CD14-positive monocyte (primary cell): Measurements from ENCODE around the gene FCHO1. TPM values are rescaled to one million over a fixed set of nuclear protein-coding genes. Genes with fewer than 3 reads are reported as not detected.
A peak's percentile ranks its signal among the peaks of the same experiment; 100 is the strongest.

Source experiments
- DNase-seq, 3 donors: peaks; one replicate each; pipeline ENCODE4 v3.0.0-alpha.2; 2011 to 2022
- H2AFZ ChIP-seq: 2 replicates; pipeline ENCODE4 v1.6.0; 2012; ENCODE audit warnings: mild to moderate bottlenecking, low read depth, low read length, inconsistent platforms; ENCODE audit not compliant: insufficient read depth, poor library complexity, severe bottlenecking
- H3K27ac ChIP-seq, 2 donors: 1 replicate in 1 of 2; 2 replicates in 1 of 2; pipeline ENCODE4 v1.5.1; 2012 to 2013; ENCODE audit warnings: low read length in 2 of 2, control low read depth in 1 of 2, inconsistent platforms in 1 of 2, low read depth in 1 of 2, mild to moderate bottlenecking in 1 of 2
- H3K27me3 ChIP-seq, 2 donors: one replicate each; pipeline versions ENCODE4 v1.6.0 to v1.6.1; 2011 to 2013; ENCODE audit warnings: low read length in 2 of 2; ENCODE audit not compliant: control insufficient read depth in 2 of 2, insufficient read depth in 2 of 2
- H3K36me3 ChIP-seq, 2 donors: replicated peaks in 1 of 2; 1 replicate in 1 of 2; 2 replicates in 1 of 2; pipeline versions ENCODE4 v1.5.1 to v1.6.1; 2012 to 2013; ENCODE audit warnings: low read length in 2 of 2, control low read depth in 1 of 2, inconsistent platforms in 1 of 2, mild to moderate bottlenecking in 1 of 2; ENCODE audit not compliant: insufficient read depth in 2 of 2, control insufficient read depth in 1 of 2
- H3K4me1 ChIP-seq, 2 donors: 1 replicate in 1 of 2; 2 replicates in 1 of 2; pipeline versions ENCODE4 v1.5.1 to v1.6.1; 2012 to 2013; ENCODE audit warnings: low read length in 2 of 2, control low read depth in 1 of 2, inconsistent platforms in 1 of 2, mild to moderate bottlenecking in 1 of 2, moderate library complexity in 1 of 2; ENCODE audit not compliant: insufficient read depth in 2 of 2, control insufficient read depth in 1 of 2
- H3K4me2 ChIP-seq: replicated peaks from 2 replicates; pipeline ENCODE3; 2012; ENCODE audit warnings: low read length, moderate library complexity, mild to moderate bottlenecking; ENCODE audit not compliant: poor library complexity, severe bottlenecking; ENCODE audit errors: extremely low read depth
- H3K4me3 ChIP-seq, 3 experiments: fragments of 200-600 bp in 1 of 3; sonication (generic) in 1 of 3; replicated peaks in 1 of 3; 1 replicate in 2 of 3; 2 replicates in 1 of 3; pipeline ENCODE4 v1.5.1; 2011 to 2013; ENCODE audit warnings: low read length in 3 of 3, mild to moderate bottlenecking in 3 of 3, control low read depth in 2 of 3, low read depth in 2 of 3, inconsistent platforms in 1 of 3, moderate library complexity in 1 of 3
- H3K79me2 ChIP-seq: 2 replicates; pipeline ENCODE4 v1.6.0; 2012; ENCODE audit warnings: mild to moderate bottlenecking, control low read depth, inconsistent platforms, low read length, moderate library complexity; ENCODE audit not compliant: insufficient read depth
- H3K9ac ChIP-seq: 2 replicates; pipeline ENCODE4 v1.6.0; 2017; ENCODE audit warnings: low read length, mild to moderate bottlenecking; ENCODE audit not compliant: insufficient read depth, poor library complexity, severe bottlenecking
- H3K9me3 ChIP-seq, 2 donors: replicated peaks in 1 of 2; 1 replicate in 1 of 2; 2 replicates in 1 of 2; pipeline versions ENCODE4 v1.5.1 to v1.6.1; 2012 to 2013; ENCODE audit warnings: low read length in 2 of 2, control low read depth in 1 of 2; ENCODE audit not compliant: control insufficient read depth in 1 of 2, insufficient read depth in 1 of 2
- H4K20me1 ChIP-seq: 2 replicates; pipeline ENCODE4 v1.6.0; 2012; ENCODE audit warnings: mild to moderate bottlenecking, low read length, control low read depth, moderate library complexity; ENCODE audit not compliant: insufficient read depth
- H3K27ac Mint-ChIP-seq, 7 donors: one replicate each; pipeline ENCODE4 v1.8.0; 2020; ENCODE audit warnings: mild to moderate bottlenecking in 7 of 7, mixed read lengths in 7 of 7, moderate library complexity in 6 of 7, inconsistent platforms in 2 of 7
- H3K27me3 Mint-ChIP-seq, 3 donors: one replicate each; pipeline ENCODE4 v1.8.0; 2021 to 2022; ENCODE audit warnings: low read depth in 3 of 3, mild to moderate bottlenecking in 3 of 3, mixed read lengths in 3 of 3, moderate library complexity in 3 of 3, inconsistent platforms in 1 of 3
- H3K36me3 Mint-ChIP-seq, 2 donors: one replicate each; pipeline ENCODE4 v1.8.0; 2020; ENCODE audit warnings: mixed read lengths in 2 of 2, inconsistent platforms in 1 of 2, mild to moderate bottlenecking in 1 of 2
- H3K4me1 Mint-ChIP-seq: one replicate; pipeline ENCODE4 v1.8.0; 2020; ENCODE audit warnings: mild to moderate bottlenecking, mixed read lengths
- H3K4me3 Mint-ChIP-seq, 2 donors: one replicate each; pipeline ENCODE4 v1.8.0; 2020; ENCODE audit warnings: mild to moderate bottlenecking in 2 of 2, mixed read lengths in 2 of 2, moderate library complexity in 1 of 2
- H3K9me3 Mint-ChIP-seq, 7 donors: one replicate each; pipeline ENCODE4 v1.8.0; 2020 to 2022; ENCODE audit warnings: mixed read lengths in 7 of 7, mild to moderate bottlenecking in 6 of 7, moderate library complexity in 6 of 7, inconsistent platforms in 2 of 7
- CTCF ChIP-seq: fragments of 200-600 bp; IDR thresholded peaks from one replicate; pipeline ENCODE4 v1.8.0; 2022; ENCODE audit warnings: antibody characterized with exemption, mild to moderate bottlenecking
- WGBS: methylation state at CpG from one replicate; pipeline ENCODE4 v1.1.5; 2013; ENCODE audit warnings: missing lambda C conversion rate; ENCODE audit not compliant: insufficient coverage; 5-methylcytosine and 5-hydroxymethylcytosine counted together
- intact Hi-C, 2 donors: fragments of 100-400 bp; cut with micrococcal nuclease; formaldehyde crosslinking; loops; one replicate each; pipeline versions ENCODE4 v1.15.0 to v1.15.1; 2023
- polyA plus RNA-seq, 3 donors: library from polyadenylated mRNA; depleted of rRNA in 1 of 3; unstranded in 2 of 3; stranded (reverse) in 1 of 3; fragments of 300-500 nt in 2 of 3; fragments of >200 nt in 1 of 3; fragmentation: Illumina TruSeq in 2 of 3; gene quantifications; 1 replicate in 2 of 3; 2 replicates in 1 of 3; pipeline ENCODE4 v1.2.3, GENCODE V29; 2012 to 2021

FCHO1 gene
- polyA plus RNA-seq, 3 donors = 11.4 to 32.0 (median 13.4) TPM

GRCh38 chr19:17802137-17802858, 51.0 kb downstream of the FCHO1 start:
- Mint-ChIP-seq H3K27ac (peak overlapping the region in 1 of 7 donors; percentile 51), H3K36me3 (peaks cover 0 to 6% of the 10 kb centered on the region in 2 donors), H3K4me1 (peaks cover 23% of the 10 kb centered on the region), H3K27me3 (peaks cover 21 to 34% (median 21%) of the 10 kb centered on the region in 3 donors), H3K4me3 (peak overlapping the region in 1 of 2 donors; percentile 35), H3K9me3 (peaks cover 0 to 5% (median 1%) of the 10 kb centered on the region in 7 donors)
- 81% methylated on average over 6 of the region's 12 CpGs for WGBS
- intact Hi-C loops = loop anchor here in 1 of 2 donors (5.0 kb wide), 1 partner anchor 35 kb away; no protein-coding TSS in a partner anchor
- Histone ChIP-seq H2AFZ (peak overlapping the region; percentile 80), H3K27ac (no peak overlapping the region), H3K79me2 (no peaks in the 10 kb centered on the region), H3K27me3 (no peaks in the 10 kb centered on the region), H3K36me3 (no peaks in the 10 kb centered on the region), H3K9ac (no peak overlapping the region), H4K20me1 (no peaks in the 10 kb centered on the region), H3K9me3 (no peaks in the 10 kb centered on the region), H3K4me2 (no peak overlapping the region), H3K4me3 (no peak overlapping the region), H3K4me1 (peaks cover 17 to 19% of the 10 kb centered on the region in 2 donors)
- no peak for TF ChIP-seq CTCF
- DNase-seq = no peak

GRCh38 chr19:17803264-17803896, 52.1 kb downstream of the FCHO1 start:
- peak overlapping the region; percentile 60 for H3K4me2 ChIP-seq
- peak; percentile 65 to 70 (median 69) for DNase-seq
- H3K4me1 ChIP-seq = peaks cover 19 to 20% of the 10 kb centered on the region in 2 donors
- H3K4me1 Mint-ChIP-seq = peaks cover 23% of the 10 kb centered on the region
- 2% methylated on average over 10 of the region's 14 CpGs for WGBS
- H3K4me3 Mint-ChIP-seq = peak overlapping the region; percentile 61 to 87
- no peaks in the 10 kb centered on the region for H3K79me2 ChIP-seq
- intact Hi-C loops = loop anchor here in 1 of 2 donors (5.0 kb wide), 1 partner anchor 34 kb away; no protein-coding TSS in a partner anchor
- no peaks in the 10 kb centered on the region for H3K9me3 ChIP-seq
- H3K9ac ChIP-seq = no peak overlapping the region
- peak overlapping the region; percentile 34 to 65 for H3K27ac ChIP-seq
- no peaks in the 10 kb centered on the region for H4K20me1 ChIP-seq
- H3K4me3 ChIP-seq = peak overlapping the region in 1 of 3 experiments; percentile 42
- peaks cover 0 to 9% of the 10 kb centered on the region in 2 donors for H3K27me3 ChIP-seq
- peaks cover 0 to 6% of the 10 kb centered on the region in 2 donors for H3K36me3 Mint-ChIP-seq
- peak overlapping the region; percentile 80 for H2AFZ ChIP-seq
- H3K36me3 ChIP-seq = no peaks in the 10 kb centered on the region
- peak overlapping the region; percentile 35 to 91 (median 81) for H3K27ac Mint-ChIP-seq
- H3K27me3 Mint-ChIP-seq = peaks cover 27 to 37% (median 30%) of the 10 kb centered on the region in 3 donors
- H3K9me3 Mint-ChIP-seq = peaks cover 0 to 5% (median 1%) of the 10 kb centered on the region in 7 donors
- TF ChIP-seq CTCF = no peak
